Stimulated activated CD8-positive, alpha-beta memory T cell treated with anti-CD3 and anti-CD28 coated beads, Interleukin-15, amount 100 ng/mL, for 48 hours (primary cell): ENCODE results near the gene PRR19.
"Not testable (repeated sequence)": the region's sequence is repeated elsewhere in the genome, so short reads cannot be mapped to it uniquely, and the experiment has no call there.

Experiments
- DNase-seq, 2 donors: peaks; one replicate each; pipeline ENCODE4 v3.0.0-alpha.2; 2020; ENCODE audit warnings: low read depth in 2 of 2

Gene PRR19

GRCh38 chr19:42325308-42325895 is 23.5 kb downstream of the PRR19 start, which contains the start of gene MEGF8:
Gene MEGF8 (plus strand): TSS chr19:42325635. CDS start chr19:42326244, 609 bp downstream.
- DNase-seq = peak; percentile 96 to 97

- no peak for DNase-seq
These were observed 24.2 kb downstream of the PRR19 start for GRCh38 chr19:42325896-42326771.

- DNase-seq = no peak
These were observed 25.0 kb downstream of the PRR19 start for GRCh38 chr19:42326969-42327368.

GRCh38 chr19:42327381-42327780 is 25.4 kb downstream of the PRR19 start:
- DNase-seq = no peak

GRCh38 chr19:42328106-42328505 is 26.2 kb downstream of the PRR19 start:
- no peak for DNase-seq

GRCh38 chr19:42328854-42329253 is 26.9 kb downstream of the PRR19 start:
- DNase-seq = no peak

GRCh38 chr19:42330241-42330711 is 28.3 kb downstream of the PRR19 start:
- no peak for DNase-seq

GRCh38 chr19:42331333-42331732 is 29.4 kb downstream of the PRR19 start:
- DNase-seq = not testable (repeated sequence)

GRCh38 chr19:42332059-42332458 is 30.1 kb downstream of the PRR19 start:
- no peak for DNase-seq

GRCh38 chr19:42333018-42333417 is 31.1 kb downstream of the PRR19 start:
- DNase-seq = no peak

GRCh38 chr19:42333975-42334696 is 32.2 kb downstream of the PRR19 start:
- DNase-seq = no peak

GRCh38 chr19:42334697-42335373 is 32.9 kb downstream of the PRR19 start:
- DNase-seq = no peak

- no peak for DNase-seq
These were observed 33.5 kb downstream of the PRR19 start for GRCh38 chr19:42335374-42335936.

- no peak for DNase-seq
These were observed 34.0 kb downstream of the PRR19 start for GRCh38 chr19:42335971-42336370.

- DNase-seq = not testable (repeated sequence)
These were observed 37.4 kb downstream of the PRR19 start for GRCh38 chr19:42339126-42339860.

- not testable (repeated sequence) for DNase-seq
These were observed 38.0 kb downstream of the PRR19 start for GRCh38 chr19:42339922-42340321.

- no peak for DNase-seq
These were observed 41.6 kb downstream of the PRR19 start for GRCh38 chr19:42343344-42344110.

GRCh38 chr19:42344336-42344893 is 42.5 kb downstream of the PRR19 start:
- DNase-seq = no peak

- DNase-seq = no peak
These were observed 43.4 kb downstream of the PRR19 start for GRCh38 chr19:42345191-42345812.
